NB4 (cell line): ENCODE results near the gene ROBO4.

Experiments
- DNase-seq: peaks from one replicate; pipeline ENCODE4 v3.0.0; 2010; ENCODE audit warnings: low read depth
- H3K4me3 ChIP-seq: one replicate; pipeline ENCODE4 v1.5.1; 2011; ENCODE audit warnings: mild to moderate bottlenecking, low read depth, low read length, moderate library complexity
- MAX ChIP-seq: IDR thresholded peaks from 2 replicates; pipeline ENCODE4 v1.6.1; 2011; ENCODE audit warnings: low read depth, low read length
- MYC ChIP-seq: IDR thresholded peaks from 2 replicates; pipeline ENCODE4 v1.6.1; 2011; ENCODE audit warnings: low read depth, low read length
- POLR2A ChIP-seq: IDR thresholded peaks from 2 replicates; pipeline ENCODE4 v1.6.1; 2011; ENCODE audit warnings: mild to moderate bottlenecking; ENCODE audit not compliant: insufficient read length; ENCODE audit errors: extremely low read depth
- TF ChIP-seq, protein P1 (sequence below): IDR thresholded peaks from one replicate; pipeline ENCODE4 v1.5.1; 2012; ENCODE audit warnings: low read depth, low read length

Gene ROBO4

DNA sequence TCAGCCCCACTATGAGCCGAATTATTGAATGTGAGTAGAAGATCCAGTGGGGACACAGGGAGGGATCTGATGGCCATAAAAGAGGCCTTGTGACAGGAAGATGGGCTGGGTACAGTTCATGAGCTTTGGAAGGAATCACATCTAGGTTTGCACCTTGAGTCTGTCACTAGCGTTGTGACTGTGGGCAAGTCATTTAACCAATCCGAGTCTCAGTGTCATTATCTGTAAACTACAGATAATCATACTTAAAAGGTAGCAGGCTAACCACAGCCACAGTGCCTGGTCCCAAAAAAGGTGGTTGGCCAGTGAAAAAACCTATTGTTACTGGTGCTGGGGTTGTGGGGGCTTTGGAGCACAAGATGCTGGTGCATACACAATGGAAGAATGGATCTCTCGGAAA is 25.2 kb upstream of the ROBO4 start:
- DNase-seq: no peak
- H3K4me3 ChIP-seq: no peak overlapping the region
- no peak for TF ChIP-seq POLR2A

GRCh38 chr11:124920870-124921609 is 23.4 kb upstream of the ROBO4 start:
- DNase-seq: no peak
- no peak overlapping the region for H3K4me3 ChIP-seq
- TF ChIP-seq MYC: no peak

GRCh38 chr11:124920356-124920755 is 22.7 kb upstream of the ROBO4 start:
- DNase-seq: no peak
- no peak for TF ChIP-seq MYC
- TF ChIP-seq MAX: no peak
- TF ChIP-seq, protein P1, sequence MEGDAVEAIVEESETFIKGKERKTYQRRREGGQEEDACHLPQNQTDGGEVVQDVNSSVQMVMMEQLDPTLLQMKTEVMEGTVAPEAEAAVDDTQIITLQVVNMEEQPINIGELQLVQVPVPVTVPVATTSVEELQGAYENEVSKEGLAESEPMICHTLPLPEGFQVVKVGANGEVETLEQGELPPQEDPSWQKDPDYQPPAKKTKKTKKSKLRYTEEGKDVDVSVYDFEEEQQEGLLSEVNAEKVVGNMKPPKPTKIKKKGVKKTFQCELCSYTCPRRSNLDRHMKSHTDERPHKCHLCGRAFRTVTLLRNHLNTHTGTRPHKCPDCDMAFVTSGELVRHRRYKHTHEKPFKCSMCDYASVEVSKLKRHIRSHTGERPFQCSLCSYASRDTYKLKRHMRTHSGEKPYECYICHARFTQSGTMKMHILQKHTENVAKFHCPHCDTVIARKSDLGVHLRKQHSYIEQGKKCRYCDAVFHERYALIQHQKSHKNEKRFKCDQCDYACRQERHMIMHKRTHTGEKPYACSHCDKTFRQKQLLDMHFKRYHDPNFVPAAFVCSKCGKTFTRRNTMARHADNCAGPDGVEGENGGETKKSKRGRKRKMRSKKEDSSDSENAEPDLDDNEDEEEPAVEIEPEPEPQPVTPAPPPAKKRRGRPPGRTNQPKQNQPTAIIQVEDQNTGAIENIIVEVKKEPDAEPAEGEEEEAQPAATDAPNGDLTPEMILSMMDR: no peak
- no peak for TF ChIP-seq POLR2A
- no peak overlapping the region for H3K4me3 ChIP-seq

GRCh38 chr11:124919898-124920297 is 22.2 kb upstream of the ROBO4 start:
- DNase-seq: no peak
- TF ChIP-seq, protein P1: no peak
- no peak for TF ChIP-seq POLR2A
- no peak for TF ChIP-seq MYC
- TF ChIP-seq MAX: no peak
- no peak overlapping the region for H3K4me3 ChIP-seq

GRCh38 chr11:124918950-124919349 is 21.3 kb upstream of the ROBO4 start, which contains the start of gene HEPN1:
TSS of gene HEPN1 (plus strand) at chr11:124919250.
- TF ChIP-seq POLR2A: no peak
- no peak for TF ChIP-seq MYC
- TF ChIP-seq, protein P1: no peak
- TF ChIP-seq MAX: no peak
- no peak within 1 kb of the TSS for H3K4me3 ChIP-seq
- DNase-seq: no peak

- no peak overlapping the region for H3K4me3 ChIP-seq
- DNase-seq: no peak
- TF ChIP-seq MYC (no peak), POLR2A (no peak), MAX (no peak)
- TF ChIP-seq, protein P1: no peak
These were observed 19.5 kb upstream of the ROBO4 start for GRCh38 chr11:124917115-124917637.

DNA sequence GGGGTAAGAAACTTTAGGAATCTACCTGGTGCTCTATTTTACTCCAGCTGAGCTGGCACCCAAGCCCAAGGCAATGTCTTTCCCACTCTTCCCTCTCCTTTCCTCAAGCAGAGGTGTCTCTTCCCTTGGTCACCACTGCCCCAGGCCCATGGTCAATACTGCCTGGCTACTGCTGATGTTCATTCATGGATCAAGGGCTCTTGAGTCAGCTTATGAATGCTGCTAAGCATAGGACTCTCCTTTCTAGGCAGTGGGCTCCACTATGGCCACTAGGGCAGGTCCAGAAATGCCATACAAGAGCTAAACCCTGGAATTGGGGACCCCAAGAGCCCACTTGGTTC is 18.7 kb upstream of the ROBO4 start:
- no peak overlapping the region for H3K4me3 ChIP-seq
- TF ChIP-seq, protein P1: no peak
- no peak for TF ChIP-seq MAX
- no peak for TF ChIP-seq POLR2A
- TF ChIP-seq MYC: no peak
- DNase-seq: no peak
